ENCODE data around the gene PEAK3.

The PEAK3 gene

DNA sequence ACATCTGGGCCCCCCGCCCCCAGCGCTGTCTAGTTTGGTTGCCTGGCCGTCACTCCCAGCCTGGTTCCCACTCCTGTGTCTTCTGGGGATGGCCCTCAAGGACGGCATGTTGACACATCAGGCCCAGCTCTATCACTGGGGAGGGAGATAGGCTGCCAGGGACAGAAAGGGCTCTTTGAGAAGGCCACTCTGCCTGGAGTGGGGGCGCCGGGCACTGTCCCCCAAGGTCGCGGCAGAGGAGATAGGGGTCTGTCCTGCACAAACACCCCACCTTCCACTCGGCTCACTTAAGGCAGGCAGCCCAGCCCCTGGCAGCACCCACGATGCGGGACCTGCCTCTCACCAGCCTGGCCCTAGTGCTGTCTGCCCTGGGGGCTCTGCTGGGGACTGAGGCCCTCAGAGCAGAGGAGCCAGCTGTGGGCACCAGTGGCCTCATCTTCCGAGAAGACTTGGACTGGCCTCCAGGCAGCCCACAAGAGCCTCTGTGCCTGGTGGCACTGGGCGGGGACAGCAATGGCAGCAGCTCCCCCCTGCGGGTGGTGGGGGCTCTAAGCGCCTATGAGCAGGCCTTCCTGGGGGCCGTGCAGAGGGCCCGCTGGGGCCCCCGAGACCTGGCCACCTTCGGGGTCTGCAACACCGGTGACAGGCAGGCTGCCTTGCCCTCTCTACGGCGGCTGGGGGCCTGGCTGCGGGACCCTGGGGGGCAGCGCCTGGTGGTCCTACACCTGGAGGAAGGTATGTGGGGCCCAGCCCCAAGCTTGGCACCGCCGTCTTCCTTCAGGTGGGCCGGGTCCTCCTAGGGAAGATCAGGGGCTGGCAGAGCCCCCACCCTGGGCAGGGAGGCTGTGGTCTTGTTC is 32.7 kb downstream of the PEAK3 start, which contains the start of gene AMH:
AMH (plus strand) TSS at position 314 of the 857 bp plus-strand sequence; CDS start at position 324, 10 bp downstream.
- no peak for DNase-seq

DNA sequence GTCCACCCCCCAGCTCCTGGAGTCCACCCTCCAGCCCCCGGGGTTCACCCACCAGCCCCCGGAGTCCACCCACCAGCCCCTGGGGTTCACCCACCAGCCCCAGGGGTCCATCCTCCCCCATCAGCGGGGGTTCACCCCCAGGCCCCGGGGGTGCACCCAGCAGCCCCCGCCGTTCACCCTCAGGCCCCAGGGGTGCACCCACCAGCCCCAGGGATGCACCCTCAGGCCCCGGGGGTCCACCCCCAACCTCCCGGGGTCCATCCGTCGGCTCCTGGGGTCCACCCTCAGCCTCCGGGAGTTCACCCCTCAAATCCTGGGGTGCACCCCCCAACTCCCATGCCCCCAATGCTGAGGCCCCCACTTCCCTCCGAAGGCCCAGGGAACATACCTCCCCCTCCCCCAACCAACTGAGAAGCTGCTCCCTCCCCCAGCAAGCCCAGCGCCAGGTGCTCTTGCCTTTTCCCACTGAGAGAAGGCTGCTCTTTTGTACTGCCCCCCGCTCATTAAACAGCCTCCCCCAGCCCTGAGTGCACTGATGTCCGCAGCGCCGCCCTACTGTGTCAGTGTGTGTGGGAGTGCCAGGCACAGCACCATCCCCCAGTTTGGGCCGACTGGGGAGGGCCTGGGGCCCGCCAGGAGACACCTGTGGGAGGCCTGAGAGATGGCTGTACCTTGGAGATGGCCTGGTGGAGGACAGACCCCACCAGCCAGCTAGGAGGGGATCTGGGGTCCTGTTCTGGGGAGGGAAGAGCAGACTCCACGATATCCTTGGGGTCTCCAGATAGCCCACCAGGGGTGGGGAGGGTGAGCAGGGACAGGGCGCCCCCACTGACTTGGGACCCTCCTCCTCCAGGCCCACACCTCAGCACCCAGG is 33.6 kb downstream of the PEAK3 start:
- DNase-seq = no peak

DNA sequence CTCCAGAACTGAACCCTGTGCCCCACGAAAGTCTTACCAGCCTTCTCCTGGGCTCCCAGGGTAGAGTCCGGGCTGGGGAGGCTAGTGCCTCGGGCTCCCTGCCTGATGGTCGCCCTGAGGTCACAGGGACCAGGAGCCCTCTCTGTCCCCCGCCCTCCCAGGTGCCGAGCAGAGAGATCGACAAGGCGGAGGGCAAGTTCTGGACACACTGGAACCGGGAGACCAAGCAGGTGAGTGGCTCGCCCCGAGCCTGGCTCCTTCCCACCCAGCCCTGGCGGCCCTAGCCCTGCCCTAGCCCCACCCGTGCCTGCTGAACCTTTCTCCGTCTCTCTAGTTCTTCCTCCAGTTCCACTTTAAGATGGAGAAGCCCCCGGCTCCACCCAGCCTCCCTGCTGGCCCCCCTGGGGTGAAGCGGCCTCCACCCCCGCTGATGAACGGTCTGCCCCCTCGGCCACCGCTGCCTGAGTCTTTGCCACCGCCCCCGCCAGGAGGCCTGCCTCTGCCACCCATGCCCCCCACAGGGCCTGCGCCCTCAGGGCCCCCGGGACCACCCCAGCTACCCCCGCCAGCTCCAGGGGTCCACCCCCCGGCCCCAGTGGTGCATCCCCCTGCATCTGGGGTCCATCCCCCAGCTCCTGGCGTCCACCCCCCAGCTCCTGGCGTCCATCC is 34.4 kb downstream of the PEAK3 start:
- DNase-seq = no peak

DNA sequence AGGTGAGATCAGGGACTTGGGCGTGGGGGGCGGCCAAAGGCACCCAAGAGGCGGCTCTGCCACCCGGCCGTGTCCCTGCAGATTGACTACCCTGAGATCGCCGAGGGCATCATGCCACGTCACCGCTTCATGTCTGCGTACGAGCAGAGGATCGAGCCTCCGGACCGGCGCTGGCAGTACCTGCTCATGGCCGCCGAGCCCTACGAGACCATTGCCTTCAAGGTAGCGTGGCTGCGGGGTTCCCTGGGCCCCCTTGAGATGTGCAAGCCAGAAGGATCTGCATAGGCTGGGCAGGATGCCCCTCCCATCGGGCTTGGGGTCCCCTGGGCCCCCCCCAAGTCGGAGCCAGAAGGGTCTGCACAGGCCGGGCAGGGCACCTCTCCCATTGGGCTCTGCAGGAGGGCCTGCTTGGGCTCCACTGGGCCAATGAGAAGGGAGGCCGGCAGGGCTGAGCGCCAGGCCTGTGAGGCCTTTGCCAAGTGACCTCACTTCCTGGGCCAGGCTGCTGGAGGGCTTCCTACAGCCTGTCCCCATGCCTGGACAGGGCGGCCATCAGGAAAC is 35.1 kb downstream of the PEAK3 start:
- DNase-seq = no peak

DNA sequence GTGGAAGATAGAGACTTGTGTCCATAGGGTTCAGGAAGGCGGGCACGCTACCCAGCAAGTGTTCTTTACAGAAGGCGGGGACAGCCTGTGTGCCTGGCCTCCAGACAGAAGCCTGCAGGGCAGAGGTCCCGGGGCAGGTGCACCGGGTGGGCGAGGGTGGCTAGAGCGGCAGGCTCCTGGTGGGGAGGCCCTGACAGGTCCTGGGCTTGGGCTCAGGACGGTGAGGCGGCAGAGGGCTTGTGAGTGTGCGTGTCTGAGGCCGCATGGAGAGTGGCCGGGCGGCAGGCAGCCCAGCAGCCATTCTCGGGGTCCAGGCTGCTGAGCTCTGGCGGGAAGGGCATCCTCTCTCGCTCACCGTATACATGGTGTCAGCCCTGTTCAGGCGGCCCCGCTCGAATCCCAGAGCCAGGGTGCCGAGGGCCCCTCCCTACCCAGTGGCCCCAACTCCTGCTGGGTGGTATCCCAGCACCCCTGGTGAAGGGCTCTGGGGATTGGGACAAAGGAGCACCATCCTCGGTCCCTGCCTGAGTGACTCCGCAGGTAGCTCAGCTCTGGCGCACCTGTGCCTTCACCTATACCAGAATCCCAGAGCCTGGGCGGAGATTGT is 35.9 kb downstream of the PEAK3 start:
- DNase-seq = no peak

DNA sequence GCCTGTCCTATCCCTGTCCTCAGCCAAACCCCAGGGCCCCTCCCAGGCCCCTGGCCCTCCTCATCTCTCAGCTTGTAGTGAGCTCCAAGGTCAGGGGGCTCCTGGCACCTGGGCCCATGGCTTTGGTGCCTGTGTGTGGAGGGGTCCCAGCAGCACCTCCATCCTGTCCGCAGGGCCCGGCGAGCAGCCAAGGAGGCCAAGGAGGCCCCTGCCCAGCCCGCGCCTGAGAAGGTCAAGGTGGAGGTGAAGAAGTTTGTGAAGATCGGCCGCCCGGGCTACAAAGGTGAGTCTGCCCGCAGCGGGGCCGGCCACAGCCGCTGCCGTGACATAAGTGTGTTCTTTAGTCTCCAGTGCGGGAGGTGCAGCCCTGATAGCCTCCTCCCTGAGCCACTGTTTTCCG is 36.7 kb downstream of the PEAK3 start:
- no peak for DNase-seq

DNA sequence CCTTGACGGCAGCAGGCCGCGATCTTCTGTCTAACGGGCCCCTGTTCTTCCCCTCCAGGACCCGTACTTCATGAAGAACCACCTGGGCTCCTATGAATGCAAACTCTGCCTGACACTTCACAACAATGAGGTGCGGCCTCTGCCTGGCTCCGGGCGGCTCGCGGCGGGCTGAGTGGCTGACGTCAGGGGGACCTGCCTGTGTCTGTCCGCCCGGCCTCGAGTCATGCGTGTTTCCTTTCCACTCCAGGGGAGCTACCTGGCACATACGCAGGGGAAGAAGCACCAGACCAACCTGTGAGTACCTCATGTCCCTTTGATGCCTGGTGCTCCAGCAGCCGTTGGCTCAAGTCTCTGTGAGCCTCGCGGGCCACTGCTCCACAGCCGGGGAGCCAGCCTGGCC is 37.5 kb downstream of the PEAK3 start:
- no peak for DNase-seq

DNA sequence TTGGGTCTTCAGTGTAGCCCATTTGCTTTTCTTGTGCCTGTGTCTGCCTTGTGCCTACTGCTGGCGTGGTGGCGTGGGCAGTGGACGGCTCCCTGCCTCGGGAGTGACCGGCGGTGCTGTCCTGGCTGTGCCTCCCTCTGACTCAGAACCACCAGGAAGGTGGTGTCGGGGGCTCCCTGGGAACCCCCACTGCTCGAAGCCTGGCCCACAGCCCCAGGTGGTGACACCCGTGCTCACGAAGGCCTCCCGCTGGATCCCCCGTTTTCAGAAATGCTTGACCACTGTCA is 37.9 kb downstream of the PEAK3 start:
- DNase-seq = no peak

DNA sequence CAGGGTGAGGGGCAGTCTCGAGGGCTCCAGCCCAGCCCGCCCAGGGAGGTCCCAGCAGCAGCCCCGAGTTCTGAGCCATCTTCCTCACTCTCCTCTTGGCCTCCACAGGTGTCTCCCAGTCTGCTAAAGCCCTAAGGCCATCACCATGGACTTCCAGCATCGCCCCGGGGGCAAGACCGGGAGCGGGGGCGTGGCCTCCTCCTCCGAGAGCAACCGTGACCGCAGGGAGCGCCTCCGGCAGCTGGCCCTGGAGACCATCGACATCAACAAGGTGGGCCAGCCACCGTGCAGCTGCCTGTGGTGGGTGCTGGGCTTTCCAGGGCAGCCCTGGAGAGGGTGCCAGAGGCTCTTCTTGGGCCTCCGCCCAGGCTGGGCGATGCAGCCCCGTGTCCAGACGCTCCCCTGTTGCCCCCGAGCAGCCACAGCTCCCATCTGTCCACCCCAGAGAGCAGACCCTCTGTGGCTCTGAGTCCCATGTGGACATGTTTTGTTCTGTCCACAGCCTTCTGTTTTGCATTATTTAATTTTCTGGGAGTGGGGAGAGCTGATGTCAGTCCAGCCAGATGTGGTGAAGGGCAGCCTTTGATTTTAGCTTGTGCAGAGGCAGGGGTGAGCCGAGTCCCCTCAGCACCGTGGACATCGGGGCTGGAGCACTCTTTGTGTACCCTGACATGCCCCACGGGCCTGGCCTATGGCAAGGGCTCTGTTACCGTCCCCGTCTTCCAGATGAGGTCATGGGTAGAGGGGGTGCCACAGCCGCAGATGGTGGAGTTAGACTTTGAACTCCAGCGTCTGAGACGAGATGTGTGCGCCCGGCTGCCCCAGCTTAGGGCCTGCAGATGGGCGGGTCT is 38.5 kb downstream of the PEAK3 start:
- DNase-seq = no peak

DNA sequence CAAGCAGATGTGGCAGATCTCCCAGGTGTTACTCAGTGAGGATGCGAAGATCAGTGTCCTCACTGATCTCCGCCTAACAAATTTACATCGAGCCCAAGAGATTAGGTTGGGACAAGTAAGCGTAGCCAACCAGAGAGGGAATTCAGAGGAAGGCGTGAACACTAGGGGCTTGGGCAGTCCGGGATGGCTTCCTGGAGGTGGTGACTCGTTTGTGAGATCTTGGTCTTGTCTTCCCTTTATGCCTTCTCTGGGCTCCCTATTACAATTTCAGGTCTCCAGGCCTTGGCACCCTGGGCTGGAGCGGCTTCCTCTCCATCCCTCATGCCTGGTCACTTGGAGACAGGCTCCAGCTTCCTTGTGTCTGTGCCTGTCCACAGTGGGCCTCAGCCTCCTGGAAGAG is 39.2 kb downstream of the PEAK3 start:
- DNase-seq = no peak

DNA sequence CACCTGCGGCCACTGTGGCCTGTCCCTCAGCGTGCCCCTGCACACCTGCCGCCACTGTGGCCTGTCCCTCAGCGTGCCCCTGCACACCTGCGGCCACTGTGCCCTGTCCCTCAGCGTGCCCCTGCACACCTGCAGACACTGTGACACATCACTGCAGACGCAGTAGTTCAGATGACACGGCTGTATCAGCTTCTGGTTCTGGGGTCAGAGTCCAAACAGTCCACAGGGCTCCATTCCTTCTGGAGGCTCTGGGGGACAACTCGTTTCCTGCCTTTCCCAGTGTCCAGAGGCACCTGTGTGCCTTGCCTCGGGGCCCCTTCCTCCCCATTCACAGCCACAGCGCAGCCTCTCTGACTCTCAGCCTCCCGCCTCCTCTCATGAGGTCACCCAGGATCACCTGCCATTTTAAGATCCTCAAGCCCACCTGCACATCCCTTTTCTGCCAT is 39.9 kb downstream of the PEAK3 start:
- DNase-seq = no peak

DNA sequence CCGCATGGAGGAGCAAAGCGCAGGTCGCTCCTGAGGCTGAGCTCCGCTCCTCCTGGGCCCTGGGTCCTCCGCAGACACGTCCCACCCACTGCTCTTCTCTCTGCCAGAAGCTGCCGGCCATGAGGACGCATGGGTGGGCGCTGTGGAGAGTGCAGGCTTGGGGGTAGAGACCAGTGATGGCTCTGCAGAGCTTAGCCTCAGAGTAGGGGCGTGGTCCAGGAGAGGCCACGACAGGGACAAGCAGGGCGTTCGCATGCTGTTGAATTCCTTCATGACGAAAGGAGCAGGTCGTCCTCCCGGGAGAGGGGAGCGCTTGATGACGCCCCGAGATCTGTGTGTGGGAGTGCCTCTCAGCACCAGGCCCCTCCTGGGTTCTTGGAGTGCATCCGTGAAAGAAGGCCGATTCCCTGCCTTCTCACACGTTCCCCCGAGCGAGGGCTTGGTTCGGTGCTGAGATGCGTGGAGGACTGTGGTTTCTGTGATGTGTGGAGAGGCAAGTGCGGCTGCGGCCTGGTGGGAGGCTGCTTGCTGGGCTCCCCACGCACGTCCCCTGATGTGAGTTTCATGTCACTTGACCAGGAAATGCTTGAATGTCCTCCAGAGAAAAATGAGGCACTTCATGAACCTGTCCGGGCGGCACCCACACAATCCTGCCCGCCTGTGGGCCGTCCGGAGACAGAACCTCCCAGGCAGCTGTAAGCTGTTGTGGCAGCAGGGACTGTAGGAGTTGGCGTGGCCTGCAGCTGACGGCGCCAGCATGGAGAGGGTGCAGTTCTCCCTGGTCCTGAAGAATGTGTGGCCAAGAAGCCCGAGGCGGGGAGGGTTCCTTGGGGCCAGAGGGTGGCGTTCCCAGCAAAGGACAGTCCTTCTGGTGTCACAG is 40.9 kb downstream of the PEAK3 start:
- DNase-seq = no peak

DNA sequence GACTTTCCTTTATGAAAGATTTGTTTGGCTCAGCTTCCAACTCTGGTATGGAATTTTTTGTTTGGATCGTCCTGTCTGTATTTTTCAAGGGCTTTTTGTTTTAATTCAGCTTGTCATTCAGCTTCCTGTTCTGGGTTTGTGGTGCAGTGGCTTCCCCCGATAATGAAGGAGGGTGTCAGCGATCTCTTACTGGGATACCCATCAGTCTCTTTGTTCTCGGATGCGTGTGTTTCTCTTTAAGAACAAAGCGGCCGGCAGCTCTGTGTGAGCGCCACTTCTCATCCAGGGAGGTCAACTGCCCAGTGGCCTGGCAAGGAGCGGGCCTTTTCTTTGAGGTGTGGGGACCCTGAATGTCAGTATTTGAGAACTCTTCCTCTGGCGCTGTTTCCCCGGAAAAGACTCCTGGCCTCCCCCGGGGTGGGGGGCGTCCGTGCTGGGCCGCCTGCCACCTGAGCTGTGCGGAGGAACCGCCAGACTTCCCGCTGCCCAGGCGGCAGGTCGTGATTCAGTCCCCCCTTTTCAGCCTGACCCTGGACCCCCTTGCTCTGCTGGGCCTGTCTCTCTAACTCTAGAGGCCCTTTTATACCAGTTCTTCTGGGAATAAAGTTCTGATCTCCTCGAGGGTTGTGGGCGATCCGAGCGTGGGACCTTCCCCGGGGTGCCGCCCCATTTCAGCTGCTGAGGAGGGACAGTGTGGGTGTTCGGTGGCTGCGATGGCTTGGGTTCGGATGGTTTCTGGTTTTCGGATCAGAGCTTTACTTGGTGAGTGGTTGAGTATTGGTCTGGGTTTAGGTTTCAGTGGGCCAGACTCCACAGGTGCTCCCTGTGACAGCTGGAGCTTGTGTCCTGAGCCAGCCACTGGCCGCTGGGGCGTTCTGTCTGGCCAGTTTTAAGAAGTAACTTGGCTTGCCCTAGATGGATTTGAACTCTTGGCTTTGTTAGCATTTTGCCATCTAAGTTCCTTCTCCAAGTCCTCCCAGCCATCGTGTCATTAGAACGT is 41.9 kb downstream of the PEAK3 start:
- no peak for DNase-seq

DNA sequence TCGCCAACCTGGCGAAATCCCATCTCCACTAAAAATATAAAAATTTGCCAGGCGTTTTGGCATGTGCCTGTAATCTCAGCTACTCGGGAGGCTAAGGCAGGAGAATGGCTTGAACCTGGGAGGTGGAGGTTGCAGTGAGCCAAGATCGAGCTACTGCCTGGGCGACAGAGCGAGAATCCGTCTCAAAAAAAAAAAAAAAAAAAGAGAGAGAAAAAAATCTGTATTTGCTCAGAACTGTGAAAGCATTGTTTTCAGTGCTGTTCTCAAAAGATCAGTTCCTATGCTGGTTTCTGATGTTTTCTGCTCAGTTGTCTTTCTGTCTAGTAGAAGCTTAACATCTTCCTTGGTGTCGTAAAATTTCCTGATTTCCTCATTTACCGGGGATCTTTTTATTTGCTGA is 42.8 kb downstream of the PEAK3 start:
- no peak for DNase-seq

DNA sequence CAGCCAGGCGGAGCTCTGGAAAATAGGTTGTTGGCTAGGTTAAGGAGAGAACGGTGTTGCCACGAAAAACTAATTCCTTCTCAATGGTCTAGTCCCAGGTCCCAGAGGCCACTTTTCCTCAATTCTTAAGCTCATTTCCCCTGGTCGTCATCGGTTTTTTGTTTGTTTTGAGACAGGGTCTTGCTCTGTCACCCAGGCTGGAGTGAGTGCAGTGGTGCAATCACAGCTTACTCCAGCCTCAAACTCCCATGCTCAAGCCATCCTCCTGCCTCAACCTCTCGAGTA is 44.2 kb downstream of the PEAK3 start:
- DNase-seq = no peak

DNA sequence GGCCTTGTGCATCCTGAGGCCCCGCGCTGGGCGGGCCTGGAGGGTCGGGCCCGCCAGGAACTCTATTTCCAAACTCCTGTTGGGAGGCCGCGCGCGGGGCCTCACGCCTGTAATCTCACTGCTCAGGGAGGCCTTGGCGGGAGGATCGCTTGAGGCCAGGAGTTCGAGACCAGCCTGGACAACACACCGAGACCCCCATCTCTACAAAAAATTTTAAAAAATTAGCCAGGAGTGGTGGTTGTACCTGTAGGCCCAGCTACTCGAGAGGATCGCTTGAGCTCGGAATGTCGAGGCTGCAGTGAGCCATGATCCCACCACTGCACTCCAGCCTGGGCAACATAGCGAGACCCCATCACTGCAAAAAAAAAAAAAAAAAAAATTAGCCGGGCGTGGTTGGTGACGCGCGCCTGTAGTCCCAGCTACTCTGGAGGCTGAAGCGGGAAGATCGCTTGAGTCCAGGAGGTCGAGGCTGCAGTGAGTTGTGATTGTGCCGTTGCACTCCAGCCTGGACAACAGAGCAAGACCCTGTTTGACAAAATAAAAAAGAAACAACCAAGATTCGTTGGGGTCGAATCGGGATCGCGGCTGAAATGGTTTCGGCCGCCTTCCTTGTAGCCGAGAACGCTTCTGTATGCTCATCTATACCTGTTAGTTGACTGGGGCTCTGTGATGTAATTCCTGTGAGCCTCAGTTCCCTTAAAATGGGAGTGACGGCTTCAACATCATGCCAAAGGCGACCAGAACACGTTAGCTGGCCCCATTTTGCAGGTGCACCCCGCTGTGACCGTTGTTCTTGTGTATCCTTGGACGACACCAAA is 44.7 kb downstream of the PEAK3 start:
- no peak for DNase-seq

DNA sequence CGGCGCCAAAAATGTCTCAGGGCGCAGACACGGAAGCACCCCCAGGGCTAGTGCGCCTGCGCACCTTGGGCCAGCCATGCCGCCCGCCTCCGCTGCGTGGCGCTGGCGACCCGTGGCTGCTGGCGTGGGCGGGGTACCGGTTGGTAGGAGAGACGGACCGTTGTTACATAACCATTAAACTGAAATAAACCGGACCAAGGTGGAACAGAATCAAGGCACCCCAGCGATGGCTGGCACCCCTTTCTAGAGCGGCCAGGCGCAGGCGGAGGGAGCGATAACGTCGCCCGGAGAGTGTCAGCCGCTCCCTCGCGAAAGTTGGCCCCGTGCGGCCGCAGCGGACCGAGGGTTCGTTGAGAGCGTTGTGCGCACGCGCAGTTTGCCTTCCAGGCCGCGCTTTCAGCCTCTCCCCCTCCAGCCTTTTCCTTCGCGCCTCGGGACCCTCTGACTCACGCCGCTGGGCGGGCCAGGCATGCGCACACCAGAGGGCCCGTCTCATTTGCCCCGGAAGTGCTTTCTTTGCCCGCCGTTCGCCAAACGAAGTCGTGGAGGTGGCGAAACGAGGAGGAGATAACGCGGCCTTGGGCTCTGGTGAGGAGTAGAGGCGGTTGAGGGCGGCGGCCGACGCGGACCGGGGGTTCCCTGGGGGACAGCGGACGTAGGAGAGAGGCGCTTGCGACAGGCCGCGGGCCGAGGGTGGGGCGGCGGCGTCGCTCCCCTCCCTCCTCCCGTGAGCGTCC is 45.5 kb downstream of the PEAK3 start, which contains the start of the genes PLEKHJ1 and SF3A2:
PLEKHJ1 (minus strand) TSS at position 16 of the 737 bp plus-strand sequence. CDS start 81 bp downstream, outside the sequence.
SF3A2 (plus strand) TSS at position 511 of the 737 bp plus-strand sequence. CDS start 6,595 bp downstream, outside the sequence.
- DNase-seq = peak; percentile 92

DNA sequence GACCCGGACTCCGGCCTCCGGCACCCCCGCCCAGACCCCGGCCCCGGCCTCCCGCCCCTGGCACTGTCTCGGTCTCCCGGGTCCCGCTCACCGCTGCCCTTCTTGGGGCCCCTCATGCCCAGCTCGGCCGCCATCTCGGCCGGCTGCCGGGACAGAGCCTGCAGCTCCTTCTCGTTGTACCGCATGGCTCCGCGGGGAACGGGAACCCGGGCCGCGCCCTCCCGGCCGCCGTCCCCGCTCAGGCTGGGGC is 46.0 kb downstream of the PEAK3 start:
- no peak for DNase-seq

Data from amniotic stem cell (primary cell).